WTC11 (cell line): Measurements from ENCODE around the gene ITPKC. TPM values are rescaled to one million over a fixed set of nuclear protein-coding genes. Genes with fewer than 3 reads are reported as not detected.

Experiments used
- ATAC-seq: fragments of 200-7000 bp; cut with Tn5 transposase; 2 replicates; pipeline ENCODE4 v1.10.0; 2021; ENCODE audit warnings: mild to moderate bottlenecking, moderate library complexity
- CTCF ChIA-PET: fragments of 300-600 bp; sonication (Branson Sonifier 250); formaldehyde crosslinking; loops from one replicate; lab custom pipeline; 2021; ENCODE audit warnings: antibody characterized with exemption; lab: Charles Lee
- POLR2A ChIA-PET: fragments of 350-600 bp; sonication (Branson Sonifier 250); formaldehyde crosslinking; loops from one replicate; lab custom pipeline; 2021; ENCODE audit warnings: antibody characterized with exemption; lab: Charles Lee
- DNase-seq: peaks from one replicate; pipeline ENCODE4 v3.0.0; 2021; ENCODE audit warnings: low spot score
- H3K27ac Mint-ChIP-seq: 2 replicates; pipeline ENCODE4 v1.8.0; 2021; ENCODE audit warnings: mixed read lengths
- H3K27me3 Mint-ChIP-seq: 2 replicates; pipeline ENCODE4 v1.8.0; 2021; ENCODE audit warnings: low read depth, mild to moderate bottlenecking, moderate library complexity, mixed read lengths
- H3K36me3 Mint-ChIP-seq: 2 replicates; pipeline ENCODE4 v1.8.0; 2021; ENCODE audit warnings: mixed read lengths
- H3K4me1 Mint-ChIP-seq: 2 replicates; pipeline ENCODE4 v1.8.0; 2022; ENCODE audit warnings: mixed read lengths
- H3K4me3 Mint-ChIP-seq: 2 replicates; pipeline ENCODE4 v1.8.0; 2021; ENCODE audit warnings: mild to moderate bottlenecking, moderate library complexity, mixed read lengths
- H3K9me3 Mint-ChIP-seq: 2 replicates; pipeline ENCODE4 v1.8.0; 2021; ENCODE audit warnings: mixed read lengths
- ATF3 ChIP-seq: sonication (generic); formaldehyde crosslinking; conservative IDR thresholded peaks from 2 replicates; pipeline ENCODE4 v1.8.1; 2022; ENCODE audit warnings: mild to moderate bottlenecking, missing genetic modification reagents
- E2F1 ChIP-seq: sonication (generic); formaldehyde crosslinking; IDR thresholded peaks from 2 replicates; pipeline ENCODE4 v1.8.0; 2022; ENCODE audit warnings: mild to moderate bottlenecking, missing genetic modification reagents
- ELF4 ChIP-seq: sonication (generic); formaldehyde crosslinking; IDR thresholded peaks from 2 replicates; pipeline ENCODE4 v1.8.1; 2022; ENCODE audit warnings: low read depth, mild to moderate bottlenecking, moderate library complexity, missing genetic modification reagents
- ETV6 ChIP-seq: sonication (generic); formaldehyde crosslinking; IDR thresholded peaks from 2 replicates; pipeline ENCODE4 v1.8.1; 2022; ENCODE audit warnings: mild to moderate bottlenecking, missing genetic modification reagents
- FOXJ3 ChIP-seq: sonication (generic); formaldehyde crosslinking; IDR thresholded peaks from 2 replicates; pipeline ENCODE4 v1.9.0; 2021; ENCODE audit warnings: missing genetic modification reagents, mild to moderate bottlenecking, borderline replicate concordance
- FOXP1 ChIP-seq: sonication (generic); formaldehyde crosslinking; IDR thresholded peaks from 2 replicates; pipeline ENCODE4 v1.8.0; 2022; ENCODE audit warnings: missing genetic modification reagents, mild to moderate bottlenecking, moderate library complexity, borderline replicate concordance
- HMGXB4 ChIP-seq: sonication (generic); formaldehyde crosslinking; IDR thresholded peaks from 2 replicates; pipeline ENCODE4 v1.8.1; 2023; ENCODE audit warnings: mild to moderate bottlenecking, moderate library complexity, missing genetic modification reagents
- NFATC4 ChIP-seq: fragments of 250-450 bp; sonication (Bioruptor Pico); IDR thresholded peaks from 2 replicates; pipeline ENCODE4 v1.9.0; 2021; ENCODE audit warnings: mild to moderate bottlenecking
- NFYB ChIP-seq: sonication (generic); formaldehyde crosslinking; conservative IDR thresholded peaks from 2 replicates; pipeline ENCODE4 v1.8.0; 2022; ENCODE audit warnings: low read depth, missing genetic modification reagents
- PRRX2 ChIP-seq: fragments of 250-450 bp; sonication (Bioruptor Pico); IDR thresholded peaks from 2 replicates; pipeline ENCODE4 v1.8.0; 2021; ENCODE audit warnings: mild to moderate bottlenecking
- SMAD3 ChIP-seq: sonication (generic); formaldehyde crosslinking; IDR thresholded peaks from 2 replicates; pipeline ENCODE4 v1.8.0; 2022; ENCODE audit warnings: missing genetic modification reagents, mild to moderate bottlenecking, borderline replicate concordance
- SMAD4 ChIP-seq: sonication (generic); formaldehyde crosslinking; IDR thresholded peaks from 2 replicates; pipeline ENCODE4 v1.8.0; 2022; ENCODE audit warnings: mild to moderate bottlenecking, missing genetic modification reagents
- SOX15 ChIP-seq: fragments of 250-450 bp; sonication (Bioruptor Pico); IDR thresholded peaks from 2 replicates; pipeline ENCODE4 v1.9.0; 2021; ENCODE audit warnings: mild to moderate bottlenecking
- STAT6 ChIP-seq: sonication (generic); formaldehyde crosslinking; conservative IDR thresholded peaks from 2 replicates; pipeline ENCODE4 v1.8.1; 2023; ENCODE audit warnings: mild to moderate bottlenecking, low read depth, missing genetic modification reagents, moderate library complexity
- ZNF281 ChIP-seq: sonication (generic); formaldehyde crosslinking; IDR thresholded peaks from 2 replicates; pipeline ENCODE4 v1.8.0; 2023; ENCODE audit warnings: mild to moderate bottlenecking, missing genetic modification reagents
- ZNF317 ChIP-seq: sonication (generic); formaldehyde crosslinking; IDR thresholded peaks from 2 replicates; pipeline ENCODE4 v1.8.1; 2023; ENCODE audit warnings: low read depth, mild to moderate bottlenecking, moderate library complexity, missing genetic modification reagents, borderline replicate concordance
- ZNF396 ChIP-seq: fragments of 250-450 bp; sonication (Bioruptor Pico); IDR thresholded peaks from 2 replicates; pipeline ENCODE4 v1.8.0; 2021; ENCODE audit warnings: mild to moderate bottlenecking, moderate library complexity, borderline replicate concordance
- ZNF671 ChIP-seq: fragments of 250-450 bp; sonication (Bioruptor Pico); IDR thresholded peaks from 2 replicates; pipeline ENCODE4 v1.8.0; 2021; ENCODE audit warnings: mild to moderate bottlenecking
- ZSCAN18 ChIP-seq: fragments of 250-450 bp; sonication (Bioruptor Pico); IDR thresholded peaks from 2 replicates; pipeline ENCODE4 v2.1.2; 2022; ENCODE audit warnings: mild to moderate bottlenecking, moderate library complexity
- total RNA-seq: library from RNA; stranded (reverse); gene quantifications from 3 replicates; pipeline ENCODE4 v1.2.3, GENCODE V29; 2021

The ITPKC gene
- total RNA-seq, 1 experiment from 2014 or later, result 13.8 TPM

GRCh38 chr19:40682431-40682964, 34.4 kb upstream of the ITPKC start (continued):
- TF ChIP-seq ZNF317, result no peak

GRCh38 chr19:40683437-40683836, 33.5 kb upstream of the ITPKC start:
- CTCF ChIA-PET, result interaction anchor here (1.0 to 1.7 kb wide), 3 partner anchors 20 to 95 kb away, joined by 3 to 7 read pairs (median 3); partner anchors contain the start of gene RAB4B
- ATAC-seq, result no peak

More at GRCh38 chr19:40683437-40683836, 33.5 kb upstream of the ITPKC start:
- no peak overlapping the region for H3K4me3 Mint-ChIP-seq
- TF ChIP-seq ATF3 (no peak), E2F1 (CRISPR knock-in tag) (no peak), FOXP1 (no peak), SMAD3 (CRISPR knock-in tag) (no peak), ELF4 (CRISPR knock-in tag) (no peak), ZNF671 (CRISPR knock-in tag) (no peak), NFATC4 (no peak), ZSCAN18 (CRISPR knock-in tag) (no peak), ETV6 (CRISPR knock-in tag) (no peak), NFYB (no peak), SMAD4 (no peak), HMGXB4 (CRISPR knock-in tag) (no peak), STAT6 (CRISPR knock-in tag) (no peak), FOXJ3 (CRISPR knock-in tag) (no peak), ZNF396 (CRISPR knock-in tag) (no peak), SOX15 (no peak), PRRX2 (no peak), ZNF281 (no peak)
- no peak overlapping the region for H3K27ac Mint-ChIP-seq
- H3K36me3 Mint-ChIP-seq, result peaks cover 35% of the 10 kb centered on the region
- no peaks in the 10 kb centered on the region for H3K27me3 Mint-ChIP-seq
- no peaks in the 10 kb centered on the region for H3K9me3 Mint-ChIP-seq
- DNase-seq, result no peak
- H3K4me1 Mint-ChIP-seq, result no peaks in the 10 kb centered on the region
- POLR2A ChIA-PET, result no interaction called here
